ENCODE data around the gene CSRP3.

CSRP3 gene

DNA sequence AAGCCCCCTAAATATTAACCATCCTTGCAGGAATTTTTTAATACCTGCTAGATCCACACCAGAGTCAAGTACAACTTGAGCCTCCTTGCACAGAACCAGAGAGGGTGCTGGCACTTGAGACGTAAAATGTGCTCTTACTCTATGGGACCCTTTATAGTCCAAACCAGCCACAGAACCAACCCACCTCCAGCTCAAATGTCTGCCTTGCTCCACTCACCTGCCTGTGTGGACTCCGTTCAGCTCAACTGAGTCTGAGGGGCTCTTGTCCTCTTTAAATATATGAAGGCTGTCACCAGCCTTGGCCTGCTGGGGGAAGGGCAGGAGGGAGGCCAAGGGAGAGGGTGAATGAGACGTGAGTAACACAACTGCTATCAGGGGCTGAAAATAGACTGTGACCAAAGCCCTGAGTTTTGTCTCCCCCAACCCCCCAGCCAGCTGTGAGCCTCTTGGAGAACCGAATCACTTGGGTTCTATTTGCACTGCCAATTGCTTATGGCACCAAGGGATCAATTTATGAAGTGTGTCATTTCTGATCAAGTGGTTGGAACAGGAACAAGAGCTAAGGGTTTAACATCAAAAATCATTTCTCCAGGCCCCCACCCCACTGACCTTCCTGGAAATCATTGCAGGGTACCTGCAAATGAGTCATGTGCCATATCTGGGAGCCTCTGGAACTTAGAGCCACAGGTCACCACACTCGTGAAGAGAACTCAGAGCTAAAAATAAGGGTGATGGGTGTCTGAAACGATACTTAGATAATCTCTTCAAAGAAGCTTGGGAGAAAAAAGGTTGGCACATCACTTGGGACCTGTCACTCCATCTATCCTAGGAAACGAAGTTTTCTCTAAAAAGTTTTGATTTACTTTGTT is at the start of gene CSRP3:
TSS of gene CSRP3 (minus strand) at position 247 of the 869 bp plus-strand sequence. CDS start 9,535 bp downstream, outside the sequence.
- H3K4me2 ChIP-seq (ENCODE audit: low read length), result no peak within 1 kb of the TSS
- no peaks in the 10 kb centered on the region for H3K79me2 ChIP-seq
- H3K9ac ChIP-seq, result no peak within 1 kb of the TSS
- H2AFZ ChIP-seq, result no peak within 1 kb of the TSS
- no peak within 1 kb of the TSS for H3K27ac ChIP-seq
- H3K36me3 ChIP-seq (ENCODE audit: control insufficient read depth, insufficient read depth, low read length), result no peaks in the 10 kb centered on the region
- no peaks in the 10 kb centered on the region for H3K9me3 ChIP-seq (ENCODE audit: control insufficient read depth, low read length)
- no peak within 1 kb of the TSS for H3K4me3 ChIP-seq (ENCODE audit: low read depth, low read length)
- H3K4me1 ChIP-seq, result no peaks in the 10 kb centered on the region
- no peaks in the 10 kb centered on the region for H3K27me3 ChIP-seq (ENCODE audit: control insufficient read depth, insufficient read depth, low read length)
- no peak for TF ChIP-seq CTCF (IDR thresholded peaks at IDR 0.05)

DNA sequence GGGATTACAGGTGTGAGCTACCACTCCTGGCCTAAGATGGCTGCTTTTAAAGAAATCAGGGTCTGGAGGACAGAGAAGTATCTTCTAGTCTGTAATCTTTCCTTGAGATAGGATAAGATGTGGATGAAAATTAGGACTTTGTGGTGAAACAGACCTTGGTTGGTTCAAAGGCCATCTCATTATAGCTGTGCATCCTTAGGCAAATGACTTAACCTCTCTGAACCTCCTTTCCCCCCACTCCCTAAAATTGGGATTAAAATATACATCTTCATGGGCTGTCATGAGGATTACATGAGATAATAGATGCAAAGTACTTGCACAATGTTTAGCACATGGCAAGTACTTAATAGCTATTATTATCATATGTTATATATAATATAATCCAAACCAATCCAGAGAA is 49.8 kb upstream of the CSRP3 start:
- Histone ChIP-seq H3K9ac (no peak overlapping the region), H2AFZ (no peak overlapping the region), H3K27ac (no peak overlapping the region), H3K79me2 (no peaks in the 10 kb centered on the region), H3K4me2 (ENCODE audit: low read length) (no peak overlapping the region), H3K9me3 (ENCODE audit: control insufficient read depth, low read length) (no peaks in the 10 kb centered on the region), H3K27me3 (ENCODE audit: control insufficient read depth, insufficient read depth, low read length) (no peaks in the 10 kb centered on the region), H3K4me3 (ENCODE audit: low read depth, low read length) (no peak overlapping the region), H3K36me3 (ENCODE audit: control insufficient read depth, insufficient read depth, low read length) (no peaks in the 10 kb centered on the region), H3K4me1 (no peaks in the 10 kb centered on the region)
- TF ChIP-seq CTCF (IDR thresholded peaks at IDR 0.05), result no peak

GRCh38 chr11:19246816-19247215 is 45.0 kb upstream of the CSRP3 start:
- no peak overlapping the region for H3K9ac ChIP-seq
- no peaks in the 10 kb centered on the region for H3K4me1 ChIP-seq
- TF ChIP-seq CTCF (IDR thresholded peaks at IDR 0.05), result no peak
- H3K4me2 ChIP-seq (ENCODE audit: low read length), result no peak overlapping the region
- H3K27ac ChIP-seq, result no peak overlapping the region
- H2AFZ ChIP-seq, result no peak overlapping the region
- no peak overlapping the region for H3K4me3 ChIP-seq (ENCODE audit: low read depth, low read length)
- H3K9me3 ChIP-seq (ENCODE audit: control insufficient read depth, low read length), result no peaks in the 10 kb centered on the region
- H3K79me2 ChIP-seq, result no peaks in the 10 kb centered on the region
- H3K36me3 ChIP-seq (ENCODE audit: control insufficient read depth, insufficient read depth, low read length), result no peaks in the 10 kb centered on the region
- H3K27me3 ChIP-seq (ENCODE audit: control insufficient read depth, insufficient read depth, low read length), result peaks cover 4% of the 10 kb centered on the region

DNA sequence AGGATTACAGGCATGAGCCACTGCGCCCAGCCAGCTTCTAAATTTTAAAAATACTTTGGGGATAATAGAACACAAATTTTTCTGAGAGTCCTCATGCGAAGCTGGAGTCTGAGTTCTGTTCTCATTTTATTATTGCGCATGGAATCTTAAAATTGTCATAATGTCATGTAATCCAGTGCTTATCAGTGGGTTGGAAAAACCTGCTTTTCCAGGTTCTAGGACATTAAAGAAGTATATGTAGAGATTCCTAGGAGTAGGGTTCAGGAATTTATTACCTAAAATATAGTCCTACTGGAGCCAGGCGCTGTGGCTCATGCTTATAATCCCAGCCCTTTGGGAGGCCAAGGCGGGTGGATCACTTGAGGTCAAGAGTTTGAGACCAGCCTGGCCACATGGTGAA is 43.6 kb upstream of the CSRP3 start:
- H3K36me3 ChIP-seq (ENCODE audit: control insufficient read depth, insufficient read depth, low read length), result no peaks in the 10 kb centered on the region
- TF ChIP-seq CTCF (IDR thresholded peaks at IDR 0.05), result no peak
- H3K9ac ChIP-seq, result no peak overlapping the region
- no peaks in the 10 kb centered on the region for H3K4me1 ChIP-seq
- H3K4me2 ChIP-seq (ENCODE audit: low read length), result no peak overlapping the region
- no peaks in the 10 kb centered on the region for H3K9me3 ChIP-seq (ENCODE audit: control insufficient read depth, low read length)
- H3K79me2 ChIP-seq, result no peaks in the 10 kb centered on the region
- no peak overlapping the region for H3K4me3 ChIP-seq (ENCODE audit: low read depth, low read length)
- no peak overlapping the region for H2AFZ ChIP-seq
- H3K27ac ChIP-seq, result no peak overlapping the region
- H3K27me3 ChIP-seq (ENCODE audit: control insufficient read depth, insufficient read depth, low read length), result peaks cover 4% of the 10 kb centered on the region

DNA sequence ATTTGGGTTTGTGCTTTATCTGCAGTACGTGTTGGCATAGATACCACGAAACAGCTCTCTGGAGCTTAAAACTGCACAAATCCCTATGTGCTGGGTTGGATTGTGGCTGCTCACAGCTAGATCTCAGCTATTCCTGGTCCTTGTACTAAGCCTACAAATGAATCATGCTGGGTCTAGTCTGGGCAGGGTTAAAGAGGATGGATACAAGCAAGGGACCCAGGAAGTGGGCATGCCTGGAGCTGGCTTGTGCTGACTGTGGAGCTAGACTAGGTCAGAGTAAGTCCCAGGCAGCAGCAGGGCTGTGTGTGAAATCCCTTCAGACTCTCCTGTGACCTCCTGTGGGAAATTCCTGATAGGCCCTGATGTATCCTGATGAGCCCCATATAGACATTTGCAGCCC is 42.8 kb upstream of the CSRP3 start:
- TF ChIP-seq CTCF (IDR thresholded peaks at IDR 0.05), result no peak
- no peaks in the 10 kb centered on the region for H3K79me2 ChIP-seq
- no peak overlapping the region for H3K4me3 ChIP-seq (ENCODE audit: low read depth, low read length)
- H3K9me3 ChIP-seq (ENCODE audit: control insufficient read depth, low read length), result no peaks in the 10 kb centered on the region
- H2AFZ ChIP-seq, result no peak overlapping the region
- peaks cover 4% of the 10 kb centered on the region for H3K27me3 ChIP-seq (ENCODE audit: control insufficient read depth, insufficient read depth, low read length)
- H3K4me2 ChIP-seq (ENCODE audit: low read length), result no peak overlapping the region
- H3K4me1 ChIP-seq, result no peaks in the 10 kb centered on the region
- H3K27ac ChIP-seq, result no peak overlapping the region
- no peaks in the 10 kb centered on the region for H3K36me3 ChIP-seq (ENCODE audit: control insufficient read depth, insufficient read depth, low read length)
- H3K9ac ChIP-seq, result no peak overlapping the region
